Erythroblast (primary cell): Measurements from ENCODE around the gene IDE.

Experiments
- GATA1 ChIP-seq: IDR thresholded peaks from 2 replicates; pipeline ENCODE4 v1.6.1; 2011; ENCODE audit warnings: low read depth, mild to moderate bottlenecking, control low read depth, low read length, moderate library complexity
- POLR2A ChIP-seq: IDR thresholded peaks from 2 replicates; pipeline ENCODE4 v1.6.1; 2011; ENCODE audit warnings: mild to moderate bottlenecking, low read length

- no peak for TF ChIP-seq POLR2A
- TF ChIP-seq GATA1 = no peak
Measured at GRCh38 chr10:92464364-92464763, 109.5 kb downstream of the IDE start.
